OCI-M2 (cell line): ENCODE results near the gene TOM1L2.

Experiments
- DNase-seq: peaks from one replicate; lab custom pipeline; 2025; ENCODE audit not compliant: unreplicated experiment; lab: John Stamatoyannopoulos, UW

Gene TOM1L2

DNA sequence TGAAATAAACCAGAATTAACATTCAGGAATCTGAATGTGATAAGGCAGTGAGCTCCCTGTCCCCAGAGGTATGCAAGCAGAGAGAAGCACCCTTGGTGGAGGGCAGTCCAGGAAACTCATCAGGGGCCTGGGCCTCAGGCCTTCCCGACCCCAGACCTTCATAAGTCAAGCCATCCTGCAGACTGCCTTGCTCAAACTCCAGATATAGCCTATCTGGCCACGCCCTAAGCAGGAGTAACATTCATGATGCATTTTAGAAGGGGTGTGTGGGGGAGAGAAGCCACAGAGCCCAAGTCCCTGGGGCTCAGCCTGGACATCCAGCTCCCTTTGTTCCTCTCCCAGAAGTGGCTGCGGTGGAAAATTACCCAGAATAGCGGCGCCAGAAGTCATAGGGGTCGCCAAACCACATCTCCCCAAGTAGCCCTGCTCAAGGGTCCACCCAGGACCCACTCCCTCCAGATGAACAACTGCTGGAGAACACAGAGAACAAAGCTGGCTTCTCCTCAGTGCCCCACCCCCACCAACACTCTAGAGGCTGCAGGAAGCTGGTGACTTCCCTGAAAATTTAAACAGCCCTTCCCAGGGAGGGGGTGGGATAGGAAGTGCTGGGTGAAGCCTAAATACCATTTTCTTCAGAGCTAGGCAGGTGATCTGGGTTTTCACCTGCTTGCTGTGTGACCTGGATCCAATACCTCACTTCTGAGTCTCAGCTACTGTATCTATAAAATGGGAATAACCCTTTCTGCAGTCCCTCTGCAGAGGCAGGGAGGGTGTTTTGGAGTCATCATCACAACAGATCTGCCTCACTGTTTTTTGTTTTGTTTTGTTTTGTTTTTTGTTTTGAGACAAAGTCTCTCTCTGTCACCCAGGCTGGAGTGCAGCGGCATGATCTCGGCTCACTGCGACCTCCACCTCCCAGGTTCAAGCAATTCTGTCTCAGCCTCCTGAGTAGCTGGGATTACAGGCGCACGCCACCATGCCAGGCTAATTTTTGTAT, 133.9 kb downstream of the TOM1L2 start:
- DNase-seq = peak; percentile 38

DNA sequence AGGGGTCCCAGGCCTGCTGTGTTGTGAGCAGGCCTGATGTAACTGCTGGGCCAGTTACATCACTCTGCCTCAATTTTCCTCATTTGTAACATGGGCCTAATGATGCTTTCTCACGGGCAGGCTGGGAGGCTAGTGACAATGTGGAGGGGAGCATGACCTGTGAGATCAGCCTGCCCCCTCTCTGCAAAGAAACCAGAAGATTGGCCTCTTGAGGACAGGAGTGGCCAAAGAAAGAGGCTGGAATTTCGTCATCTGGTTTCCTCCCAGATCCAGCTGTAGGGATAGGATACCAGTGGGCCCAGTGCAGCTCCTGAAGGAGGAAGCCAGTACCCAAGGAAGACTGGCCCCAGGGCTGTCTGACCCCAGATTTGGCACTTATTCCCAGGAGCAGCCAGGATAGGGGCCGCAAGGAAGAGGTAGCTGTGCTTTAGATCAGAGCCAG, 134.8 kb downstream of the TOM1L2 start:
- DNase-seq = no peak

DNA sequence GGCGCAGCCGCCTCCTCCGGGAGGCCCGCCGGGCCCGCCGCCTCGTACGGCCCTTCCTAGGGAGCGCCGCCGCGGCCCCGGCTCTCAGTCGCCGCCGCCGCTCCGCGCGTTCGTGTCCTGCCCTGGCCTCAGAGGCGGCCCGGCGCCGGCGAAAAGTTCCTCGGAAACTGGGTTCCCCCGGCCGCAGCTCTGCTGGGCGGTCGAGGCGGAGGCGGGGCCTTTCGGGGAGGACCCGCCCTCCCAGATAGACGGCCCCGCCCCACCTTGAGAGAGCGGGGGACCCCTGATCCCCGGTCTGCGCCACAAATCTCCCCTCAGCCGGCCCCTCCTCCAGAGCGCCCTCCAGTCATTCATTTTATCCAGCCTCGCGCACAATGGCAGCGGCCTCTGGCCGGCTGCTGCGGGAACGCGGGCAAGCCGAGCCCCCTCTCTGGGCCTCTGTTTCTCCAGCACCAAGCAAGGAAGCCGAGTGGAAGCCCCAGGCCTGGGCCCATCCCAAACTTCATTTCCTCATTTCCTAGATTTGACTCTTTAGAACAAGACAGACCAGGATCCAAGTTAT, 135.3 kb downstream of the TOM1L2 start, which contains the start of gene SREBF1:
TSS of gene SREBF1 (minus strand) at position 169 of the 562 bp plus-strand sequence. CDS start 169 bp downstream, outside the sequence.
- DNase-seq = no peak

DNA sequence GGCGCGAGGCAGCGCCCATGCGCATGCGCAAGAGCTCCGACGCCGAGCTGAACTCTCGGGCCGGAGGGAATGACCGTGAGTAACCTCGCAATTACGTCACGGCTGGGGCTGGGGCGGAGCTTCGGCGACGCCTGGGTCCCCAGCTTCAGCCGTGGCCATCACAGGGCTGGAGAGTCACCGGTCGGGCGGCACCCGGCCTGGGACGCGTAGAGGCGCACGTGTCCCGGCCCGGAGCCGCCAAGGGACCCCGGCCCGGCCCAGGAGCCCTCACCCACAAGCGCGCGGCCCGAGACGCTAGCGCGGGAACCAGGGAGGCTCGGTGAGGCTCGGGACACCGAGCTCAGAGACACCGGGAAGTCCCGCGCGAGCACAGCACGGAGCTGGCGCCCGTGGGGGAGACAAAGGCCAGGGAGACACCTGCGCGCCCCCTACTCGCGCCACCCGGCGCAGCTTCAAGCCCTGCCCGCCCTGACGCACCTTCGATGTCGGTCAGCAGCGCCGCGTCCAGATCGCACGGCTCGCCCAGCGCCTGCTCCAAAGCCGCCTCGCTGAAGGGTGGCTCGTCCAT, 135.9 kb downstream of the TOM1L2 start:
- peak; percentile 68 for DNase-seq

DNA sequence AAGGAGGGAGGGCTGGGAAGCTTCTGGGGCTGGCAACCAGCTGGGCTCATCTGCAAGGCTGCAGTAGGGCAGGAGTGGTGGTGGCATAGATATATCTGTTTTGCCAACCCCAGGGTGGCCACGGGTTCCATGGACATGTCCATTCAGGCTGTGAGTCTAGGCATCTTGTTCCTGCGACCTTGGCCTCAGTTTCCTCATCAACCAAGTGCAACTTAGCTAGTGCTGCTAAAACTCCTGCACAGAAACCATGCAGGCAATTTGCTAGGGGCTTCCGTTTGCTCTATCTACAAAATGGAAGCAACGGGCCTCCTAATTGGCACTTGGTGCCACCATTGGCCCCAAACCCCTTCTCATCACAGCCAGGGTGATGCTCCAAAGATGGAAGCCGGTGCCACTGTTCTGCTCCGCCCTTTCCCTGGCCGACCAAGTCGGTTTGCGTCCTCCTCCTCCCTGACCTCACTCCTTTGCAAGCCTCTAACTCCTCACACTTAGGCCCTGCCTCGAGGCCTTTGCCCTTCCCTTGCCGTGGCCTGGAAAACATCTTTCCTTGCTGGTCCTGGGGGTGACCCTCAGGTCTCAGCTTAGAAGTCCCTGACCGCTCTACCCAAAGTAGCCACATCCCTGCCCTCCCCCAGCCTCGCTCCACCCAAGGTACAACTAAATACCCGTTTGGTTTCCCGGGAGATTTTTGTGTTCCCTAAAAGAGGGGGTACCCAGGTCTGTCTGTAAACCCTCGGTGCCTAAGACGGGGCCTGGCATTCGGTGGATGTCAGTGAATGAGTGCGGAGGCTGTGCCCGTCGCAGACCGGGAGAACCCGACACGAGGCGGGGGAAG, 136.6 kb downstream of the TOM1L2 start:
- DNase-seq = no peak

DNA sequence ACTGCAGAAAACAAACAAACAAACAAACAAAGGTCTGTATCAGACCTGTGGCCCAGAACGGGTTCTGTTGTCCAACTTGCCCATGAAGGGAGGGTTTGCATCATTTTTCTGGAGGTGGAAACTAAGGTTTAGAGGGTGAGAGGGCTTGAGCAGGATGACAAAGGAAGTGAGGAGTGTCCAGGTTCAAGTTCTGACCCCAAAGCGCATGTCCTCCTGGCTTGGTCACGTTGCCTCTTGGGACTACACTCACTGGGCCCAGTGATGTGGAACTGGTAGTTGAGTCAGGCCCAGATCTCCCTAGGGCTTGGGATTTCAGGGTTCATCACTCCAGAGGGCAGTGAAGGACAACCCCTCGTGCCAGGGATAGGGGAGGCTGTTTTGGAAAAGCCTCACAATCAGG, 137.2 kb downstream of the TOM1L2 start:
- no peak for DNase-seq

DNA sequence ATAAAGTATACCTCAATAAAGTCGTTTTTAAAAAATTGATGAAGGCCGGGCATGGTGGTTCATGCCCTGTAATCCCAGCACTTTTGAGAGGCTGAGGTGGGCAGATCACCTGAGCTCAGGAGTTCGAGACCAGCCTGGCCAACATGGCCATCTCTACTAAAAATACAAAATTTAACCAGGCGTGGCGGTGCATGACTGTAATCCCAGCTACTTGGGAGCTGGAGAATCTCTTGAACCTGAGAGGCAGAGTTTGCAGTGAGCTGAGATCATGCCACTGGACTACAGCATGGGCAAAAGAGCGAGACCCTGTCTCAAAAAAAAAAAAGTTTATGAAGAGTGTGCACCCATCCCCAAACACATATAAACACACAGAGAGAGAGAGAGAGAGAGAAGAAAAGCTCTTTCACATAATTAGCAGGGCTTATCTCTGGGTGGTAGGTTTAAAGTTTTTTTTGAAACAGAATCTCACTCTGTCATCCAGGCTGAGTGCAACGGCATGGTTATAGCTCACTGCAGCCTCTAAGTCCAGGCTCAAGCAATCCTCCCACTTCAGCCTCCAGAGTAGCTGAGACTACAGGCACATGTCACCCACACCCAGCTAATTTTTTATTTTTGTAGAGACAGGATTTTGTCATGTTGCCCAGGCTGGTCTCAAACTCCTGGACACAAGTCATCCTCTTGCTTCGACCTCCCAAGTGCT, 138.4 kb downstream of the TOM1L2 start:
- DNase-seq = no peak

DNA sequence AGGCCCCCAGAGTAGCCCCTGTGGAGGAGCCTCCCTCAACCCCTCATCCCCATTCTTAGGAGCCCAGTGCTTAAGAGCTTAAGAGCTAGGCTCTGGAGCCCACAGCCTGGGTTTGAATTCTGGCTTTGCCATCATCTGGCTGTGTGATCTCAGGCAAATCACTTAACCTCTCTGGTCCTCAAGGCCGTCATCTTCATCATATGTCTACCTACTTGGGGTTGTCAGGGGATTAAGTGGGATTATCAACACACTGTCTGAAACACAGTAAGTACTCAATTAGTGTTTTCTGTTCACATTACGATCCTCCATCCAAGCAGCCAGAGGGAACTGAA, 140.2 kb downstream of the TOM1L2 start:
- DNase-seq = no peak

DNA sequence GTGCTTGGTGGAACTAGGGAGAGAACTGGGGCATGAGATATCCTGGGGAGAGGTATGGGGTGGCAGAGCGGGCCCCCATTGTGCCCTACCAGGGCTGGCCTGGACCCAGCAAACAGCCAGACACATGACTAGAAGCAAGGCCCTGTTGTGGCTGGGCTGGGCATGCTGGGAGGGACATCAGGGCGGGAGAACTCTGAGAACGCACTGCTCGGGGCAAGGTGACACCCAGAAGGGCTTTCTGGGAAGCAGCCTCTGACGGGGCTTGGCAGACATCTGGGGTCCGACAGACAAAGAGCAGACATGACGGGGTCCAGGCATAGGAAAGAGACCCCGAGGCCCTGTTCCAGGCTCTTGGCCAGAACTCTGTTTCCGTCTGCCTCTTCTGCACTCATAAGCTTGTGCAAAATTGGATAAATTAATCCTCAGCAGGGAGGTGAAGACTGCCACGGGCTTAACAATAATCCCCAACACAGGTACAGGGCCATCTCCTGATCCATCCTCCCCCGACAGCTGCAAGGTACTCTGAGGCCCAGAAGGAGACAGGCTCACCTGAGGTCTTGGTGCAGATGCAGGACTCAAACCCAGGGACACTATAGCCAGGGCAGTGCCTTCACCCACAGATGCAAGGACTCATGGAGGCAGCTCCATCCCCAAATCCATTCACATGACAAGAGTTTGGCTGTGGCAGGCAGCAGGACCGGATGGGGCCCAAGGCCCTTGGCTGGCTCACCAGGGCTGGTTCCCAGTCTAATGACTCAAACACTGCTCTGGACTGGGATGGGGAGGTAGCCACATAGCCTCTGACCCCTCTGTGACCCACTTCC, 140.8 kb downstream of the TOM1L2 start:
- no peak for DNase-seq

DNA sequence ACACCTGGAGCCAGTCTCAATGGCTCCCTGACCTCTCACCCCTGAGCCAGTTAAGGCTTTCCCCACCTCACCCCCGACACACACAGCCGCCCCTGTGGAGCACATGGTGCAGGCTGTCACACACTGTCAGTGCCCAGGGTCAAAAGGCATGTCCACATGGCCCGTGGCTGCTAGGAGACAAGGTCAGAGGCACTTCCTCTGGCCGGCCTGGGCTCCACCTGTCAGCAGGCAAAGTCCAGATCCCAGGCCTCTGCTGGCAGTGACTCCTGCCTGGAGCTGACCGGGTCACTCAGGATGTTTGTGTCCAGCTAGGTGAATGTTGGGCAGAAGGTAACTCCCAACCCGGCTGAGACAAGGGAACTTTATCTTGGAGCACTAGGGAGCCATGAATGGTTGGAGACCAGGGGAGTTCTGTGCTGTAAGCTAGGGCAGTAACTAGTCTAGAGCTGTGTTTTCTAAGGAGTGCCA, 141.4 kb downstream of the TOM1L2 start:
- DNase-seq = no peak

DNA sequence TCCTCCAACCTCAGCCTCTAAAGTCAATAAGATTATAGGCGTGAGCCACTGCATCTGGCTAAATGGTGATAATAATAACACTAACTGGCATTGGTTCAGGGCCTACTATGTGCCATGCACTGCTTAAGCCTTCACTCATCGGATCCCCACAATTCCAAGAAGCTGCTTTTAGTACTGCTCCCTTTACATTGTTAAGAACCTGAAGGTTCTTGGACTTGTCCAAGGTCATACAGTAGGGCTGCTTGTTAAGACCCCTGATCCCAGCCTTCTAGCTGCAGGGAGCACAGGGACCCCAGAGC, 142.0 kb downstream of the TOM1L2 start:
- no peak for DNase-seq

DNA sequence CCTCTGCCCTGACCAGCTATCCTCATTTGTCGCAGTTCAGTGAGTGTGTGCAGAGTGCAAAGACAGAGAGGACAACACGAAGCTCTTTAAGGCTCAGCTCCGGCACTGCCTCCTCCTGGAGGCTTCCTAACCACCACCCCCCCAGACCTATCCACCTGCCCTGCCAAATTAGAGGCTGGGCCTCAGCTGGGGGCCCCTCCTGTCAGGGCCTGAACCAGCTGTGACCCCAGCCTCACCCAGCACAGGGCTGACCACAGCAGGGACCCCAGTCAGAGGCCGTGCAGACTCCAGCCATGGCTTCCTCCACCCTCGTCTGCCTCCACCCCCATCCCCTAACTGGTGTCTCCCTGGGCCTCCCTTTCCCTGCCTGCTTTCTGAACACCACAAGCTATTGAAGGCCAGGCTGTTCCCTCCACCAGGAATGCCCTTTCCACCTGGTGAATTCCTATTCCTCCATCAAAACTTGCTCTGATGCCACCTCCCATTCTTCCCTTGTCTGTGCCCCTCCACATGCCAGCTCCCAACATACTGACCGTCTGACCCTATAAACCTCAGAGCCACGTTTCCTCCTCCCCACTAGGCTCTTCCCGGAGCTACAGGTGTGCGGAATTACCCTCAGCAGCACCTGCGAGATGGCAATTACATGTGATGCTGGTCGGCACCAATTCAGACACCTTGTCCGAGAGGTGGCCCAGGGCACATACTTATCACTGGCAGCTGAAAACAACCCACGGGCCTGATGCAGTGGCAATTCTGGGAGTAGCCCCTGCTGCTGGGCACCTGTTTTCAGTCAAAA, 144.2 kb downstream of the TOM1L2 start:
- no peak for DNase-seq

DNA sequence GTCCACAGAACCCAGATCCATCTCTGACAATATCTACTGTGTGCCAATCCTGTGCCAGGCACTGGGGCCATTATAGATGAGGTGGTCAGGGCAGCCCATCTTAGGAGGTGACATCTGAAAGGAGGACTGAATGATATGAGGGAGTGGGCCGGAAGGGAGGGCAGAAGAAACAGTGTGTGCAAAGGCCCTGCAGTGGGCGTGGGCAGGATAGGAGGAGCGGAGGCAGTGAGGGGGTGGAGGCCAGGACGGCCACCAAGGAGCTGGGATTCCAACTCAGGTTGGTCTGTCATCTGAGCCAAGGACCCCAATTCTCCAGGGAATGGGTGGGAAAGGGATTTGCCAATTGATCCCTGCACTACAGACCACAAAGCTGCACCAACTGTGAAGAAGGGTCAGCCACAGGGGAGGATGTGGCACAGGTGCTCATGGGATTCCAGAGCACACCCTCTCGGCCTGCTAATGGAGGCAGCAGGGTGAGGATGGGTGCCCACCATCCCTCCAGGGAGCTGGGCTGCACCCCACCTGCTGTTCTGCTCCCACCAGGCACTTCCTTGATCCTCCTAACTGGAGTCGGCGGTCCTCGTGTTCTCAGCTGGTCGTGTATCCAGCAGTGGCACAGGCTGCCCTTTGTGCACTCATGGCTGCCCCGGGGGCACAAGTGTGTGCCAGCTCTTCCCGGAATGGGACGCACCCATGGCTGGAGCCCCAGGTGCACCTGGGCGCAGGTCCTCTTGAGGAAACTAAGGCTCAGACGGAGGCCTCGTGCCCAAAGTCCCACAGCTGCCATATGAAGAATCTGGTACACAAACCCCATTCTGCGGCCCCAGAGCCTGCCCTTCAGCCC, 145.0 kb downstream of the TOM1L2 start:
- no peak for DNase-seq

DNA sequence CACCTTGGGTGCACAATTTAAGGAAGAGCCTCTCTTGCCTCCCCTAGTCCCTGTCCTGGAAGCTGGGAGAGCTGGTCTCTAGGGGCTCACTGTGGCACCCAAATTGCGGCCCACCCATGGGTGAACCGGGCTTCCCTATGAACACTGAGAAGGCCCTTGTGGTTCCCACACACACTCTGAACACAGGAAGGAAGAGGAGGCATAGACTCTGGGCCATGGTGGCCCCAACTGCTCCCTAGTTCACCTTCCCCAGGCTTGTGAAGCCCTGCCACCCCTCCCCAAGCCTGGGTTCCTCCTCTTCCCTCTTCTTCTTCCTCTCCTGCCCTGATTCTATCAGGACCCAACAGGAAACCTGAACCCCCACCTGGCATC, 145.9 kb downstream of the TOM1L2 start:
- DNase-seq = no peak

DNA sequence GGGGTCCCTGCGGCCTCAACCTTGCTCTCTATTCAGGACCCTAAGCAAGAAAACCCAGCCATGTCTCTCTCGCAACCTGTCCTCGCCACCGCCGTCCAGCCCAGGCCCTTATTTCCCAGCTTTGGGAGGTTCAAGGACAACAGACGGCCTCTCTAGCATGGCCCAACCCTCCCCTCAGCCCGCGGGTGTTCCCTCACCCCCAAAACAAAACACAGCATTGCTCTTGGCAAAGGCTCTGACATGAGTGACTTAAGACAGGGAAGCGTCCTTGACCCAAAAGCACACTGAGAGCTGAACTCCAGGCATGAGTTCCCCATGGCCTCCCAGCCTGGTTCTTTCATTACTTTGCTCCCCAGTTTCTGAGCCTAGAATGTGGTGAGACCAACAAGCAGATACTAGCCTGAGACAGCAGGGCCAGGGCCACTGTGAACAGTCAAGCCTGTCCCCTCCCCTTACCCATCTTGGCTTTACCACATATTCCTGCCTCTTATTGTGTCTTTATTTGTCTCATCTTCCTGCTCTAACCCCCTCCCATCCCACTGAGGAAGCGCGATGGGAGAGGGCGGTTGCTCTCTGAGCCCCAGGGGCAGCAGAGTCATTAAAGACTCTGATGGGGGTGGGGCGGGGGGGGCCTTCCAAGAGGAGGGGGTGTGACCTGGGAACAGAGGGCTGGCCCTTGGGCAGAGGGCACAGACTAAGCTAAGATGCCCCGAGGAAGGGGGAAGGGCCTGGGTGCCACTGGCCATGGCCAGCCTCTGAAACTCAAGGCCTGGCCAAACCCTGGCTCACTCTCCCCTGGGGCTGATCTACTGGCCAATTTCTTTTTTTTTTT, 147.2 kb downstream of the TOM1L2 start:
- DNase-seq = no peak

DNA sequence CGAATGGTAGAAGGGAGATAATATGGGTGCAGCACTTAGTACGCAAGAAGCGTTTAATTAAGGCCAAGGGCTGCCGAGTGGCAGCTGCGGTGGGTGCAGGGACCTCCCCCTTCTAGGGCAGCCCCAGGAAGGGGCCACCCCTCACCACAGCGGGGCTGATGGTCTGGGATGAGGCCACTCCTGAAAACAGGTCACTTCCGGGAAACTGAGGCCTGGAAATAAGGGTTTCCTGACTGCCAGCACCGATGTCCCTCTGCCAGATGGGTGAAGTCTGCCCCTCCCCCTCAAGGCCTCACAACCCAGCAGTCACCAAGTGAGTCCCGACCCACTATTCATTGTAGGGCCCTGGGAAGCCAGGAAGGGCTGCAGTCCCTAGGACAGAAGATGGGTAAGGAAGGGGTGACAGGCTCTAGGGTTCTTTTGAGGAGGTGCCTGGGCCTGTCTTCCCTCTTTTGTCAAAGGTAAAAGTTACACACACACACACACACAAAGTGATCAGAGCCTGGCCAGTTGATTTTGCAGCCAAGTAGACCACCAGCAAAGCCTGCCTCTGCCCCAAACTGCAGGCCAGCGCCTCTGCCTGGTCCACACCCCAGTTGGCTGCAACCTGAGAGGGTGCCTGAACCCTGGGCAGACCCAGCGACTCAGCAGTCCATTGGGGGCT, 147.9 kb downstream of the TOM1L2 start:
- no peak for DNase-seq
